ENCODE measurements around the gene RPRD1B. TPM values are rescaled to one million over a fixed set of nuclear protein-coding genes. Genes with fewer than 3 reads are reported as not detected.
A peak's percentile ranks its signal among the peaks of the same experiment; 100 is the strongest.

Gene RPRD1B
- total and polyA plus RNA-seq, 2 of the 4 experiments (the other 2 are of a cell fraction) = 8.4 to 9.9 TPM

DNA sequence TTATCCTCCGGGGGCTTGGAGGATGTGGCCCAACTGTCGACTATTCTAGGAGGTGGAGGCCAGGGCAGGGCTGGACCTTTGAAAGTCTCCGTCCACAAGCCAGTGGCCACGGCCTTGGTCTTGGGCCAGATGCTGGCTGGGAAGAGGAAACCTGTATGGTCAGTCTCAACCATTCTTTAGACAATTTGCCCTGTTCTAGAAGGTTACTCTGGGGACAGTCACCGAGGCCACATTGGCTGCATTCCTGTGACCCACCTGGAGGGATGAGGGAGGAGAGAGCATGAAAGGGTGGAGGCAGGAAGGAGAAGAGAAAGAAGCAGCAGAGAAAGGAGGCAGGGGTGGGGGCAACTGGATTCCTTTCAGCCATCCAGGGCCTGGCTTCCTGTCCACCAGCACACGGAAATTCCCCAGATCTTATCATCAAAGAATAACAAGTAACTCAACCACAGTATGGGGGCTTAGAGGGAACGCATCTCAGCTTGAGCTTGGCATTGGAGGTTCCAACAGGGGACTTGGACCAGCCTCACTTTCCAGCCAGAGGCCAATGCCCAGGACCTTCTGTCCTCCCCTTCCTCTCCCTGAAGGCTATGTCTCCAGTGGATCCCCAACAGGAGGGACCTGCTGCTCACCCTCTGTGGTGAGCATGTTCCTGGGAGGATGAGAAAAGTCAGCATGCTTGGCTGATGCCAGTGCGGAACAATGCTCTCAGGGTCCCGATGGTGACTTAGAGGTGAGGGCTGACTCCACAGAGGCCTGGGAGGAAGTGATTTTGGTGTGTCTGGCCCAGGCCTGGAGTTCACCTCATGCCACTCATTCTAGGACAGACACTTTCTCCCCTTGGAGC, 101.1 kb downstream of the RPRD1B start:
- peak overlapping the region; percentile 82 for H2AFZ ChIP-seq (replicated peaks; ENCODE audit: low read length, poor library complexity)
- H3K4me1 ChIP-seq (ENCODE audit: control insufficient read depth, insufficient read depth, low read length) = peaks cover 7% of the 10 kb centered on the region
- peak; percentile 66; the same call in 1 of the 2 replicates for TF ChIP-seq MAZ (IDR thresholded peaks at IDR 0.05; ENCODE audit: borderline replicate concordance, low read depth, low read length)
- TF ChIP-seq, protein P1, sequence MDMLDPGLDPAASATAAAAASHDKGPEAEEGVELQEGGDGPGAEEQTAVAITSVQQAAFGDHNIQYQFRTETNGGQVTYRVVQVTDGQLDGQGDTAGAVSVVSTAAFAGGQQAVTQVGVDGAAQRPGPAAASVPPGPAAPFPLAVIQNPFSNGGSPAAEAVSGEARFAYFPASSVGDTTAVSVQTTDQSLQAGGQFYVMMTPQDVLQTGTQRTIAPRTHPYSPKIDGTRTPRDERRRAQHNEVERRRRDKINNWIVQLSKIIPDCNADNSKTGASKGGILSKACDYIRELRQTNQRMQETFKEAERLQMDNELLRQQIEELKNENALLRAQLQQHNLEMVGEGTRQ (IDR thresholded peaks at IDR 0.05; ENCODE audit: low read depth, low read length) = no peak
- H3K27me3 ChIP-seq (ENCODE audit: control insufficient read depth, insufficient read depth, low read length) = no peaks in the 10 kb centered on the region
- H3K9me1 ChIP-seq (ENCODE audit: insufficient read depth, low read length) = peaks cover 20% of the 10 kb centered on the region
- peak overlapping the region; percentile 5; the same call in 1 of the 2 replicates for H3K27ac ChIP-seq (ENCODE audit: insufficient read depth, low read length)
- H3K4me3 ChIP-seq (ENCODE audit: insufficient read depth, low read depth, low read length) = no peak overlapping the region
- H2BK5ac ChIP-seq (ENCODE audit: low read depth, low read length, poor library complexity, severe bottlenecking) = peak overlapping the region; percentile 33
- 32% methylated on average over 3 of the region's 9 CpGs; no CpG with 5 or more reads in 1 of the 2 experiments for WGBS, 2 experiments (ENCODE audit: extremely low coverage in 2 of 2, insufficient read length in 1 of 2)
- no peaks in the 10 kb centered on the region for H3K9me3 ChIP-seq (ENCODE audit: control insufficient read depth, insufficient read depth, low read length)
- dilution Hi-C loops (cut with HindIII; ENCODE audit: low sequenced_read_pairs, unreplicated experiment) = no loop called here
- H3K4ac ChIP-seq (ENCODE audit: low read depth, low read length) = peak overlapping the region; percentile 93
- no peak overlapping the region for H3K9ac ChIP-seq (ENCODE audit: low read depth, low read length)
- POLR2A ChIA-PET (ENCODE audit: unreplicated experiment) = no interaction called here
- peak overlapping the region; percentile 19; the same call in 1 of the 2 replicates for H3K18ac ChIP-seq (ENCODE audit: low read depth, low read length)
- peak; percentile 55 for ATAC-seq (ENCODE audit: low read depth)
- H4K20me1 ChIP-seq (ENCODE audit: insufficient read depth, low read length) = no peaks in the 10 kb centered on the region
- H3K4me2 ChIP-seq (ENCODE audit: low read depth, low read length) = no peak overlapping the region
- peak overlapping the region; percentile 76 for H4K91ac ChIP-seq (ENCODE audit: insufficient read depth, low read depth, low read length)
- H3K79me1 ChIP-seq (ENCODE audit: low read depth in 1 of 2, low read length in 2 of 2) = peaks cover 0 to 7% of the 10 kb centered on the region in 2 experiments; a peak in 2 of 4 replicates
- CTCF ChIA-PET = no interaction called here
- H2BK120ac ChIP-seq (ENCODE audit: low read depth, low read length) = peak overlapping the region; percentile 94
- H3K23ac ChIP-seq (ENCODE audit: low read depth, low read length) = peak overlapping the region; percentile 69
- peak; percentile 64 for DNase-seq
- H4K8ac ChIP-seq (ENCODE audit: low read depth in 2 of 2, low read length in 2 of 2) = peak overlapping the region; percentile 46 to 70
- BruUV-seq (replicated peaks) = no TSS peak
- peak overlapping the region; percentile 87 for H2AK9ac ChIP-seq (replicated peaks; ENCODE audit: low read depth, low read length, poor library complexity)
- peak overlapping the region; percentile 87 for H2AK5ac ChIP-seq (ENCODE audit: low read depth, low read length)
- peak overlapping the region; percentile 45; the same call in 2 of the 3 replicates for H2BK15ac ChIP-seq (ENCODE audit: low read depth, low read length)
- H3K36me3 ChIP-seq (ENCODE audit: control insufficient read depth, insufficient read depth, low read length) = peaks cover 79% of the 10 kb centered on the region
- peak overlapping the region; percentile 85 for H3K14ac ChIP-seq (replicated peaks; ENCODE audit: low read depth, low read length)
- intact Hi-C loops (cut with micrococcal nuclease) = no loop called here
- H3K56ac ChIP-seq (ENCODE audit: extremely low read depth, insufficient read depth, low read length) = no peak overlapping the region
- H4K5ac ChIP-seq (ENCODE audit: low read depth, low read length) = peak overlapping the region; percentile 51; the same call in 1 of the 2 replicates
- peak overlapping the region; percentile 73 for H2BK20ac ChIP-seq (ENCODE audit: low read depth, low read length)
- in situ Hi-C loops (cut with MboI; ENCODE audit: low sequenced_read_pairs) = no loop called here

Data from IMR-90 (cell line).